Measurements from ENCODE around the gene ALB. TPM values are rescaled to one million over a fixed set of nuclear protein-coding genes. Genes with fewer than 3 reads are reported as not detected.
"Not testable (repeated sequence)": the region's sequence is repeated elsewhere in the genome, so short reads cannot be mapped to it uniquely, and the experiment has no call there.

ALB gene
- total RNA-seq = 10 to 100 TPM in 2 of 7 donors, 1 to 10 TPM in 3, under 1 TPM in 1, not detected in 1; 0.46 to 55.0 (median 4.6) TPM
- polyA plus RNA-seq = under 1 TPM; 0.18 to 0.20 TPM
- long read RNA-seq, donor 1 = 0 reads
- long read RNA-seq, donor 2, partial matches to known transcripts = 0 of 2 reads
- long read RNA-seq, donor 2, other reads (novel, unspliced or antisense) = 0 of 2 reads
- long read RNA-seq, donor 3 = 0 reads

- H3K27ac ChIP-seq = no peak within 1 kb of the TSS
- intact Hi-C loops (cut with DNase I) = no loop called here
- no peaks in the 10 kb centered on the region for H3K9me3 ChIP-seq
- H3K4me3 ChIP-seq = no peak within 1 kb of the TSS
- no peaks in the 10 kb centered on the region for H3K4me1 ChIP-seq (ENCODE audit: insufficient read depth)
- H3K36me3 ChIP-seq = no peaks in the 10 kb centered on the region
- DNase-seq = no peak
- H3K27me3 ChIP-seq = no peaks in the 10 kb centered on the region
- WGBS, 3 donors = 85 to 89% (median 89%) methylated on average over 7 of the region's 7 CpGs
- no peak for TF ChIP-seq CTCF (IDR thresholded peaks at IDR 0.05)
- no peak for TF ChIP-seq EP300 (IDR thresholded peaks at IDR 0.05)
- no peak for TF ChIP-seq POLR2A (IDR thresholded peaks at IDR 0.05)
These were observed at the start of gene ALB for GRCh38 chr4:73404042-73404441. Gene ALB (plus strand): TSS chr4:73404287. CDS start chr4:73404328, 41 bp downstream.

GRCh38 chr4:73357174-73357573, 46.9 kb upstream of the ALB start:
- H3K4me3 ChIP-seq; H3K36me3 ChIP-seq; intact Hi-C loops (cut with DNase I): not testable (repeated sequence)

GRCh38 chr4:73369506-73370199, 34.4 kb upstream of the ALB start:
- H3K27me3 ChIP-seq; H3K36me3 ChIP-seq; H3K9me3 ChIP-seq; H3K27ac ChIP-seq; H3K4me3 ChIP-seq; DNase-seq; H3K4me1 ChIP-seq (ENCODE audit: insufficient read depth); intact Hi-C loops (cut with DNase I): not testable (repeated sequence)
- 85 to 87% (median 87%) methylated on average over 8 of the region's 8 CpGs for WGBS, 3 donors

More at GRCh38 chr4:73357174-73357573, 46.9 kb upstream of the ALB start:
- not testable (repeated sequence) for H3K4me1 ChIP-seq (ENCODE audit: insufficient read depth); H3K9me3 ChIP-seq; H3K27ac ChIP-seq; DNase-seq; H3K27me3 ChIP-seq
- WGBS, 3 donors = 84 to 93% (median 91%) methylated on average over 1 of the region's 1 CpG

GRCh38 chr4:73375328-73375741, 28.8 kb upstream of the ALB start:
- Histone ChIP-seq H3K4me1 (ENCODE audit: insufficient read depth) (no peaks in the 10 kb centered on the region), H3K27me3 (no peaks in the 10 kb centered on the region), H3K36me3 (no peaks in the 10 kb centered on the region), H3K9me3 (no peaks in the 10 kb centered on the region), H3K4me3 (no peak overlapping the region), H3K27ac (no peak overlapping the region)
- no peak for DNase-seq
- no peak for TF ChIP-seq CTCF (IDR thresholded peaks at IDR 0.05)
- no peak for TF ChIP-seq POLR2A (IDR thresholded peaks at IDR 0.05)
- TF ChIP-seq EP300 (IDR thresholded peaks at IDR 0.05) = no peak
- WGBS, 3 donors = 21 to 46% (median 23%) methylated on average over 1 of the region's 1 CpG
- intact Hi-C loops (cut with DNase I) = no loop called here

GRCh38 chr4:73376251-73376650, 27.8 kb upstream of the ALB start:
- Histone ChIP-seq H3K9me3 (no peaks in the 10 kb centered on the region), H3K27ac (no peak overlapping the region), H3K36me3 (no peaks in the 10 kb centered on the region), H3K27me3 (no peaks in the 10 kb centered on the region), H3K4me1 (ENCODE audit: insufficient read depth) (no peaks in the 10 kb centered on the region), H3K4me3 (no peak overlapping the region)
- intact Hi-C loops (cut with DNase I) = no loop called here
- TF ChIP-seq CTCF (IDR thresholded peaks at IDR 0.05) (no peak), POLR2A (IDR thresholded peaks at IDR 0.05) (no peak), EP300 (IDR thresholded peaks at IDR 0.05) (no peak)
- no peak for DNase-seq
